ENCODE measurements around the gene FER. TPM values are rescaled to one million over a fixed set of nuclear protein-coding genes. Genes with fewer than 3 reads are reported as not detected.

The FER gene
- total and polyA plus RNA-seq, 2 of the 8 experiments (the other 6 are each of a cell fraction or from before 2014, with no cell fraction given): 1.3 to 15.8 TPM

DNA sequence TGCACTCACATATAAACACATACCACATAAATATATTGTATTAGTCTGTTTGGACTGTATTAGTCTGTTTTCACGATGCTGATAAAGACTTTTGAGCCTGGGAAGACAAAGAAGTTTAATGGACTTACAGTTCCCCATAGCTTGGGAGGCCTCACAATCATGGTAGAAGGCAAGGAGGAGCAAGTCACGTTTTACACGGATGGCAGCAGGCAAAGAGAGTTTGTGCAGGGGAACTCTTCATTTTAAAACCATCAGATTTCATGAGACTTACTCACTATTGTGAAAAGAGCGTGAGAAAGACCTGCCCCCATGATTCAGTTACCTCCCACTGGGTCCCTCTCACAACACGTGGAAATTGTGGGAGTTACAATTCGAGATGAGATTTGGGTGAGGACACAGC is 133.4 kb downstream of the FER start (continued):
- TF ChIP-seq TAF1 (IDR thresholded peaks at IDR 0.05; ENCODE audit: low read depth, low read length) (no peak), SRF (IDR thresholded peaks at IDR 0.05; ENCODE audit: low read depth, low read length) (no peak)
